HG02938 (cell line): Measurements from ENCODE around the gene PAM.
A peak's percentile ranks its signal among the peaks of the same experiment; 100 is the strongest.

Experiments
- ATAC-seq: cut with Tn5 transposase; IDR thresholded peaks from one replicate; pipeline ENCODE4 v1.9.1; 2021; ENCODE audit warnings: mild to moderate bottlenecking, moderate library complexity; ENCODE audit not compliant: unreplicated experiment

The PAM gene

GRCh38 chr5:102930244-102930643 is 175.1 kb downstream of the PAM start:
- no peak for ATAC-seq

GRCh38 chr5:102931085-102931725 is 176.1 kb downstream of the PAM start:
- ATAC-seq, result no peak

DNA sequence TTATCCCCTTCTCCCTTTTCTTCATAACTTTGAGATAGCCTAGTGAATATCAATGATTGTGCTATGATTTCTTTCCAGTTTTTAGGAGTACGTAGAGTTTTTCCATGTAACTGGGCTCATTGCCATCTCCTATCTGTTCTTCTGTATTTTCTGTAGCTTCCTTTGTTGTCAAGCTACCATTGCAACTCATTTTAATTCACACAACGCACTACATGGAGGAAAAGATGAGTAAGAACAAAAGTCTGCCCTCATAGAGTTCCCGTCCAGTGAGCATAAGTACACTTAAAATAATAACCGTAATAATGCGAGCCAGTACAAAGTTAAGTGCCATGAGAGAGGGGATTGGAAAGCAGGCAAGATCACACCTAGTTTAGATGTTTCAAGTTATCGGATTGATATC is 177.7 kb downstream of the PAM start:
- ATAC-seq, result peak; percentile 50

DNA sequence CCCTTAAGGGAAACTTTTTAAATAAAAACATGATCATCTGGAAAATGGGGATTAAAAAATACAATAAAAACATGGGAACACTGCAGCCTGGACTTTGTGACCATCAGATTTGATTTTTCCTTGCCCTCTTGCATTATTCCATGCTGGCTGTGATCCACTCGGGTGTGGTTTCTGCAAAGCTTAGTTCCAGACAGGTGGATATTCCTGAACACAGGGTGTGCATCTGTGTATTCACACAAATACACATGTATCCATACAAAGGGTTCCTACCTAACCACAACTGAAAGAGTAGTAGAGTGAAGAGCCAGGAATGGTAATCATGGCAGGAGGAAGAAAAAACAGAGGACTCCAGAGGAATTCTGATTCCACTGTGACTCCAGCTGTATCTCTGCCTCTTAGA is 178.2 kb downstream of the PAM start:
- ATAC-seq, result no peak

DNA sequence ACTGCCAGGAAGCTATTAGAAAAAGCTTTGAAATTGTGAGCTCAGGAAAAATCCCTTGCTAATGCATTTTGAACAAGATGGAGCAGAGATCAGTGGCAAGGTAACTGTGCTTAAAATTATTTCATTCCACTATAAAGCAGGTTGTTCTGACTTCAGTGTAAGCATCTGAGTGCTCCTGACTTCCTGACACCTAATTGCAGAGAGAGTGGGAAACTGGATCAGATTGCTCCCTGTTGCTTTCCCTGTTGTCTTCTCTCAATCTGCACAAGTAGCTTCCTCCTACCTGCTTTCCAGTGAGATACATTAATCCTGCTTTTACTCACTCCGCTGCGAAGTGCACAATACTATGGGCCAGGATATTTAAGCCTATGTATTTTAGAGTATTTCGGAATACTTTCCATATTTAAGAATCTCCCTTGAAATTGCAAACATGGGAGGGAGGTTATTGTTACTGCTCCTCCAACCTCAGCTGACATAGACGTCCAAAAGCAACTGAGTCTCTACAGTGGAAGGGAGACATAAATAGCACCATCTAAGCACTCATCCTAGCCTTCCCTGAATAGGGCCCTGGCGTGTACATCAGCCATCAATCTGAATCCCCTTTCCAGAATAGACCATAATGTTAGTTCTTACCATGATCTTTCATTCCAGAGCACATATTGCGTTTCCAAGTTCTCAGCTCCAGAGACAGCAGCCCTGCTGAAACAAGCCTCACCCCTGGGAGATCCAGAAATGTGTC is 178.8 kb downstream of the PAM start:
- no peak for ATAC-seq

DNA sequence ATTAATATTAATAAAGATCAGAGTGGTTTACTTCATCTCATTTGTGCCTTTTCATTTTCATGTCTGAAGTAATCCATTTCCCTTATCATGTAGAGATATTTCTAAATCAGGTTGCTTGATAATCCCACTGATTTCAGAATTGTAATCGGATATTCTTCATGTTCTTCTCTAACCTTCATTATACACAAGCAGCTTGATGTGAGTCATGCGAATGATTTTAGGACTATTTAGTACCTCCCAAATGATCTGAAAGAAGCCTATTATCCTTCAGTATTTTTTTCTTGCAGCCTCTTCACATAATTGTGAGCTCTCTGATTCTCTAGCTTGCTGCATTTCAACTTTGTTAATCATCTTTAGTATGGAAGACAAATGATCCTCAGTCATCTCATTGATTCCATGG is 182.8 kb downstream of the PAM start:
- no peak for ATAC-seq

- no peak for ATAC-seq
Observed at GRCh38 chr5:102941111-102941510, 186.0 kb downstream of the PAM start.

- ATAC-seq, result no peak
Observed at GRCh38 chr5:102946414-102946813, 191.3 kb downstream of the PAM start.

DNA sequence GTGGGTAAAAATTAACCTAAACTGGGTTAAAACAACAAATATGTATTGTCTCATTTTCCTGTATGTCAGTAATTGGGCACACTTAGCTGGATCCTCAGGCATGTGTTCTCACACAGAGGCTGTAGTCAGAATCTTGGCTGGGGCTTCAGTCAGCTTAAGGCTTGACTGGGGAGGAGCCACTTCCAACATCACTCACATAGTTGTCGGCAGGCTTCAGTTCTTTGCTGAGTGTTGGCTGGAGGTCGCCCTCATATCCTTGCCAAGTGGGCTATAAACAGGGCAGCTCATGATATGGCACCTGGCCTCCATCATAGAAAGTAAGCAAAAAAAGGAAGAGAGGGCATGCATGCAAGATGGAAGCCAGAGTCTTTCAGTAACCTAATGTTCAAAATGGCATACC is 191.9 kb downstream of the PAM start:
- no peak for ATAC-seq

- ATAC-seq, result no peak
Observed at GRCh38 chr5:102955488-102955887, 200.4 kb downstream of the PAM start.

DNA sequence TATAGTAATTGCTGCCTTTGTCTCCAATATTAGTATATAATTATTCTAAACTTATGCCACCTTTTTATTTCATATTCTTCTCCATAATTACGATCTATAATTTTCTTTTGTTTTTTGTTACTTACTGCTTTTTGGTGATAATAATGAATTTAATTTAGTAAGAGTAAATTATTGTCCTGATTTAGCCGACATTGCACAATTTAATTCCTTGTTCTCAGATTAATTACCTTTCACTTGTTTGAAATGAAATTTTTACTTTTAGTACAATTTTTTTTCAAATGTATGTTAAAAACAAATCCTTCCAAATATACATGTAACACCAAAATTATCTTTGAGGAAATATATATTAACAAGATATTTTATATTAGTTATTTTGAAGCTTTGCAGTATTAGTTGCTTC is 201.5 kb downstream of the PAM start:
- no peak for ATAC-seq

DNA sequence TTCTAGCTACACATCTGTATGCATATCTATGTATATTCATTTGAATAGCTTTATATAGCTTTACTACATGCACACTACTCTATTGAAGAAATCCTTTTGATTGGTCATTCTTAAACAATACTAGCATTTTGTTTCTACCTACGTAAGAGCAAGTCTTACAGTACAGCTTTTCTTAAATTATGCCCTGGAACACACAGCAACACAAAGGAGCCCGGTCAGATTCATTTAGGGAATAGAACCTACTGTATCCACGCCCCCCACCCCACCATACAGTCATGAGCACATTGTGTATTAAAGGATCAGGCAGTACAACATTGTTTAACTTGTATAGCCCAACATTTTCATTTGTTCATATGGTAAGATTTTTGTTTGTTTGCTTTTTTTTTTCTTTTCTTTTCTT is 202.0 kb downstream of the PAM start:
- ATAC-seq, result no peak

GRCh38 chr5:102958481-102959011 is 203.4 kb downstream of the PAM start:
- ATAC-seq, result peak; percentile 33

DNA sequence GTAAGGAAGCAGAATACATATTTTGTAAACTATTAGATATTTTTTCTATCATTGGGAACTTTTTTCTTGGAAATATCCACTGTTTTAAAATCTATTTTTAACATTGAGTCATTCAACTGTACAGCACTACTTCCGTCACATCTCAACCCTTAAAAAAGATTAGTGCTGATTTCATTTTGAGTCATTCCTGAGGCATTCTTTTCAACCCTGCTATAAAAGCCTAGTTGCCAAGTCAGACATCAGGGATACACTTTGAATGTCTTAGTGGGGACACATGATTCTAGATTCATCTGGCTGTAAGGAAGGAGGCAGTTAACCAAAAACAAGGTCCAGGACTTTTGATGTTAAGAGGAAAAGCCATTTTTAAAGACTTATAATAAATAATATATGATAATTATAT is 203.9 kb downstream of the PAM start:
- peak; percentile 78 for ATAC-seq

DNA sequence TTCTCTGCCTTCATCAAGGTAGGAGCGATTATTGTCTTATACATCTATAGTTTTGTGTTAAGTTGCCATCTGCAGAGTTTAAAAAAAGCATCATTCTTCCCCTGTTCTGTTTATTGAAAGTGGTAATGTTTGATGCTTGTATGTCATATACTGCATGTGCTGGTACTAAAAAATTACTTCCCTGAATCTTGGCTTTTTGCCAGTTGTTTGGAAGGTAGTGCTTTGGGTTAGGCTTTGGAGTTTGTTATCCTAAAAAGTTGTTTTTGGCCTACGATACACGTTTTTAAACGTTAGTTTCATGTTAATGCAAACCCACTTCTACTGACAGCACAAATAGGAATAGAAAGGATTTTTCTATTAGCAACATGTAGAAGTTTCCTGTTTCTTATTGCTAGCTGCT is 206.6 kb downstream of the PAM start:
- no peak for ATAC-seq

DNA sequence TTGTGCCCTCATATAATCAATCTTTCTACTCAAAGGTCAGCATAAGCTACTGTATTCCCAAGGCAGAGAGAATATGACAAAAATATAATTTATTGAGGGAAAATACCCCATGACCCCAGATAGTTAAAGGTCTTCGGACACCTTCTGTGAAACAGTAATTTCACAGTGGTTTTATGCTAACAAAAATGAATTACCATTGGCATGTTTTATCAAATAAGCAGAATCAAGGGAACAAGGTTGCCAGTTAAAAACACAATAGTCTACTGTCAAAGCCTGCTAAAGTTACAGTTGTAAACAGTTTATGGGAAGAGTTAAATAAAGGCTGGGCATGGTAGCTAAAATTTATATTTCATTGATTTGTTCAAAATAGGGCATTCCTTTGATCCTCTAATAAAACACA is 210.5 kb downstream of the PAM start:
- ATAC-seq, result no peak

- no peak for ATAC-seq
Observed at GRCh38 chr5:102969641-102970040, 214.5 kb downstream of the PAM start.

DNA sequence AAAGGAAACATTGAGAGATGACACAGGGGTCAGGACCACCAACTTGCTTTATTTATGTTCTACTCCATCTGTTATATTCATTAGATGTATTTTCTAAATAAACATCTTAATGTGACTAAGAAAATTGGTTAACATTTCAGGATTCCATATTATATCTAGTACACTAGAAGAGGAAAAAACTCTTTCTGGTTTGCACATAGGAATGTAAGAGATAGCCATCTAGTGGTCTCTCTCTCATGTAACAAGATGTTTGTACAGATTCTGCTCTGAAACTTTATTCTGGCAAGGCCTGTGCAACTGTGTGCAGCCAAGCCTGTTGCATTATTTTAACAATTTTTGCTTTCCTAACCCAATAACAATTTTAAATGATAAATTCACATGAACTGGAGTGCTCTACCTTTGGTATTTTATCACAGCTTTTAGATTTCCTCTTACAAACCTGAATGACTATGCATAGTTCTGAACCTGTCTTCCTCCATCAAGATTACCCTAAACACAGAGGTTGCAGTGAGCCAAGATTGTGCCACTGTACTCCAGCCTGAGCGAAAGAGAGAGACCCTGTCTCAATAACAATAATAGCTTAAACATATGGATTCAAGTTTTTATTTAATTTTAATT is 216.7 kb downstream of the PAM start:
- no peak for ATAC-seq

- no peak for ATAC-seq
Observed at GRCh38 chr5:102974177-102974576, 219.1 kb downstream of the PAM start.

GRCh38 chr5:102975045-102975444 is 219.9 kb downstream of the PAM start:
- ATAC-seq, result no peak

- no peak for ATAC-seq
Observed at GRCh38 chr5:102975457-102976182, 220.5 kb downstream of the PAM start.
